Germinal center (tissue), 1 donor: Measurements from ENCODE around the gene CC2D1A.
A peak's percentile ranks its signal among the peaks of the same experiment; 100 is the strongest.
"Not testable (repeated sequence)": the region's sequence is repeated elsewhere in the genome, so short reads cannot be mapped to it uniquely, and the experiment has no call there.

Experiments used
- DNase-seq: peaks from one replicate; pipeline ENCODE4 v3.0.0; 2012; ENCODE audit warnings: mixed read lengths, low spot score

Gene CC2D1A

DNA sequence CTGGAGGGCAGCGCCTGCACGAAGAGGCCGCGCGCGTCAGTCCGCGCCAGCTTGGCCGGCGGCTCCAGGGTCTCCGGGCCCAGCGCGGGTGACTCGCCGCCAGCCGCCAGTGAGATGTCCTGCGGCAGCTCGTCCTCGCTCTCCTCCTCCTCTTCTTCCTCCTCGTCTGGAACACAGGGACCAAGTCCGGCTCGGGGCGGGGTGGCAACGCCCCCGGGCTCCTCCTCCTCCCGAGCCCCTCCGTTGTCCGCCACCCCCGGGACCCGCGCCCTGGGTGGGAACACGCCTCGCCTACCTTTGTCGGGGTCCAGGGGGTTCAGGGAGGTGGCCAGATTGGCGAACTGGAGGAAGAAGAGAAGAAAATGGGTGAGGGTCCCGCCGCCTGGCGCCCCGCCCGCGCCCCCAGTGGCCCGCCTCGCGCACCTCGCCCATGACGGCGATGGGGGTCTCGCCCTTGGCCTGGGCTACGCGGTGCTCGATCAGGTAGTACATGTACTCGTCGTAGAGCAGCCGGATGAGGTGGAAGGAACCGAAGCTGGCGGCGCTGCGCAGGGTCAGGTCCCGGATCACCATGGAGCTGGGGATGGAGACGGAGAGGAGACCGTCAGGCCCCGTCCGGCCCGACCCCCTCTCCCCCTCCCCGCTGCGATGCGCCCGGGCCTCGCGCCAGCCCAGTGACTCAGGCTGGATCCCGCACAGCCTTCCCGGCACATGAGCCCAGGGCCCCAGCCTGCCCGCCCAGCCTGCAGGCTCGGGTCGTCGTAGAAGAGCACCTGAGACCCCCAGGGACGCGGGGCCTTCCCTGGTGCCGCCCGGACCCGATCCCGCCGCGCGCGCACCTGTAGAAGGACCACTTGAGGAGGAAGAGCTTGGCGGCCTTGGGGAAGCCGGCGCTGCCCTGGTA is 57.0 kb downstream of the CC2D1A start:
- no peak for DNase-seq

DNA sequence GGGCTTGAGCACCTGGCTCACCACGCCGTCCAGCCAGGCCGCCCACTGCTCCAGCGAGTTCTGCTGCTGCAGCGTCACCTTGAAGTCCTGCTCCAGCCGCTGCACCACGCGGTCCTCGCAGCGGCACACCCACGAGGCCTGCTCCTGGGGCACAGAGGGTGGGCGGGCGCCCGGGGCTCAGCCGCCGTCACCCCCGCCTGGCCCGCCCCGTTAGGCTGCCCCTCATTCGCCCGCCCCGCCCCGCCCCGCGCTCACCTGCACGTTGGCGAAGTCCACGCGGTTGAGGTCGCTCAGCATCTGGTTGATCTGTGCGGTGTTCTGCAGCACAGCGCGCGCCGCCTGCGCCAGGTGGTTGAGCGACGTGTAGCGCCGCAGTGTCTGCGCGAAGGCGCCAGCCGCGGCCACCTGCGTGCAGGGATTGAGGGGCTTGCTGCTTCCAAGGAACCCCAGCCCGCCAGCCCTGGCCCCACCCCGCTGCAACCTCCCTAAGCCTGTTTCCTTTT is 57.7 kb downstream of the CC2D1A start:
- DNase-seq, result no peak

DNA sequence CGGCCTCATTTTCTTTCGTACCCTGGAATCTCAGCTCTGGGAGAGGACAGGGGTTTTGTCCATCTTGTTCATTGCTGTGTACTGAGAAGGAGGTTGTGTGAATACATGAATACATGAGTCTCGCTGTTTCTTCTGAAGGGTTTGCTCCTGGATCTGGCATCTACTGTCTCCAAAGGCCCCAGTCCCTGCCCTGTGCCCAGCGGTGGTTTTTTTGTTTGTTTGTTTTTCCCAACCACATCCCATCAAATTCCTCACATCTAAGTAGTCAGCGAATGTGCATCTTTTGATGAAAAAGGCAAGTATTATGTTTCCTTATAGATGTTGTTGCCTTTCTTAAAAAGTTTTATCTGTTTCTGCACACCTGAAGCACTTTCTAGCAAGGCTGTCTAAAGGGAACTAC is 58.8 kb downstream of the CC2D1A start:
- no peak for DNase-seq

DNA sequence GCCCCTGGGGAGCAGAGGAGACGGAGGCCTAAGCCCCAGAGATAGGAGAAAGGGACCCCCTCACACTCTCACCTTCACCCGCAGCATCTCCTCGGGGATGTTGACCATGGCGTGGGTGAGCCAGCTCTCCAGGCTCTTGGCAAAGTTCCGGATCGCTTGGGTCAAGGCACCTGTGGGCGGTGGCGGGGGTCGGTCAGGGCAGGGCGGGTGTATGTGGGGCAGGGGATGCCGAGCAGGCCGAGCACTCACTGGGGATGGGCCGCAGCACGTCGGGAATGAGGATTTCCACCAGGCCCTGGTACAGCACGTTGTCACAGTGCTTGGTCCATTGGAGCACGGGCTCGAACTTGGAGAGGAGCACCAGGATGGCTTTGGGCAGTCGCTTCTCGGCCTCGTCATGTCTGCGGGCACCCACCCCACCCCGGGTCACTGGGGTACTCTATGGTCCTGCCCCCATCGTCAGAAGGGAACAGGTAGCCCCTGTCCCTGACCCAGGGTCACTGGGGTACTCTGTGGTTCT is 59.4 kb downstream of the CC2D1A start:
- no peak for DNase-seq

- no peak for DNase-seq
Measured at GRCh38 chr19:13965926-13966683, 60.1 kb downstream of the CC2D1A start.

DNA sequence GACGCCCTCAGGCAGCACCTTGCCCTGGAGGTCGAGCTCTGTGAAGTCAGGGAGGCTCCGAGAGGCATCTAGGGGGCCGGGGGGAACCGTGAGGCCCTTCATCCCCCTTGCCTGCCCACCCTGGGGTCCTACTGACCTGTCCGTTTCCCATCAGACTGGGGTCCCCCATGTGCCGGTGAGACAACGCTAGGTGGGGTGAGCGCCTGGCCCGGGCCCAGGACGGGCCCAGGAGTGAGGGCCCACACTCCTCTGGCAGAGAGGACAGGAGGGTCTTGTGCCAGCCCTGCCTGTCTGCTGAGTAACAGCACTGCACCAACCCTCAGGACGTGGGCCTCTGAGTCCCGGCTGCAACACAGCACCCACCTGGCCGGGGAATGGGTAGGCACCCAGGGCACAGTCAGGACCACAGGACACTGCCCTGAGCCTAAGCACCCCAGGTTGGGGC is 60.7 kb downstream of the CC2D1A start:
- no peak for DNase-seq

GRCh38 chr19:13967206-13967605 is 61.2 kb downstream of the CC2D1A start:
- DNase-seq, result not testable (repeated sequence)

GRCh38 chr19:13968383-13968935 is 62.5 kb downstream of the CC2D1A start:
- no peak for DNase-seq

GRCh38 chr19:13968999-13969398 is 63.0 kb downstream of the CC2D1A start:
- DNase-seq, result no peak

GRCh38 chr19:13969897-13970296 is 63.9 kb downstream of the CC2D1A start:
- DNase-seq, result no peak

DNA sequence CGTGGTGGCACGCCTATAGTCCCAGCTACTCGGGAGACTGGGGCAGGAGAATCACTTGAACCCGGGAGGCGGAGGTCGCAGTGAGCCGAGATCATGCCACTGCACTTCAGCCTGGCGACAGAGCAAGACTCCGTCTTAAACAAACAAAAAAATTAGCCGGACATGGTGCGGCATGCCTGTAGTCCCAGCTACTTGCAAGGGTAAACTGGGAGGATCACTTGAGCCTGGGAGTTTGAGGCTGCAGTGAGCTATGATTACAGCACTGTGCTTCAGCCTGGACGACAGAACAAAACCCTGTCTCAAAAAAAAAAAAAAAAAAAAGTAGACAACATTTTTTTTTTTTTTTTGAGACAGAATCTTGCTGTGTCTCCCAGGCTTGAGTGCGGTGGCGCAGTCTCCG is 65.9 kb downstream of the CC2D1A start:
- DNase-seq, result not testable (repeated sequence)

- no peak for DNase-seq
Measured at GRCh38 chr19:13972368-13973155, 66.6 kb downstream of the CC2D1A start.

DNA sequence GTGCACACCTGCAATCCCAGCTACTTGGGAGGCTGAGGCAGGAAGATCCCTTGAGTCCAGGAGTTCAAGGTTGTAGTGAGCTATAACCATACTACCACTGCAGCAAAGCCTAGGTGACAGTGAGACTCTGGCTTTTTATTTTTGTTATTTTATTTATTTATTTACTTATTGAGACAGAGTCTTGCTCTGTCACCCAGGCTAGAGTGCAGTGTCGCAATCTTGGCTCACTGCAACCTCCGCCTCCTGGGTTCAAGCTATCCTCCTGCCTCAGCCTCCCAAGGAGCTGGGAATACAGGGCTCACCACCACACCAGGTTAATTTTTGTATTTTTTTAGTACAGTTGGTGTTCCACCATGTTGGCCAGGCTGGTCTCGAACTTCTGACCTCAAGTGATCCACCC is 67.5 kb downstream of the CC2D1A start:
- DNase-seq, result not testable (repeated sequence)

- peak; percentile 58 for DNase-seq
Measured at GRCh38 chr19:13974073-13974472, 68.1 kb downstream of the CC2D1A start.

- DNase-seq, result no peak
Measured at GRCh38 chr19:13975870-13976269, 69.9 kb downstream of the CC2D1A start.

GRCh38 chr19:13976446-13976845 is 70.4 kb downstream of the CC2D1A start:
- DNase-seq, result no peak

DNA sequence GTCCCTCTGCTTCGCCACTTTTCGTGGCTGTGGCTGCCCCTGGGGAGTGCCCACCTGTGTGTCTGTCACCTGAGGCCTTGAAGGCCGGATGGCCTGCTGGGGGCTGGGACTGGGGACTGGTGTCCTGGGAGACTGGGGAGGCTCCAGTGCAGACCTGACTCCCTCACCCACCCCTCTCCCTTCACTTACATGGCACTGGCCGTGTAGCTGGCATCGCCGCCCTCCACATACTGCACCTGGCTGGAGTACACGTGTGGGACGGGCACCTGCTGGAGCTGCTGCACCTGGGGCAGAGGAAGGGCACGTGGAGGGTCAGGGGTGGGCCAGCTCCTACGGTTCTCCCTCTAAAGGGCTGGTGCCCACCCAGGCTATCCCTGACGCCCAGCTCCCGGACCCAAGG is 71.8 kb downstream of the CC2D1A start:
- no peak for DNase-seq

DNA sequence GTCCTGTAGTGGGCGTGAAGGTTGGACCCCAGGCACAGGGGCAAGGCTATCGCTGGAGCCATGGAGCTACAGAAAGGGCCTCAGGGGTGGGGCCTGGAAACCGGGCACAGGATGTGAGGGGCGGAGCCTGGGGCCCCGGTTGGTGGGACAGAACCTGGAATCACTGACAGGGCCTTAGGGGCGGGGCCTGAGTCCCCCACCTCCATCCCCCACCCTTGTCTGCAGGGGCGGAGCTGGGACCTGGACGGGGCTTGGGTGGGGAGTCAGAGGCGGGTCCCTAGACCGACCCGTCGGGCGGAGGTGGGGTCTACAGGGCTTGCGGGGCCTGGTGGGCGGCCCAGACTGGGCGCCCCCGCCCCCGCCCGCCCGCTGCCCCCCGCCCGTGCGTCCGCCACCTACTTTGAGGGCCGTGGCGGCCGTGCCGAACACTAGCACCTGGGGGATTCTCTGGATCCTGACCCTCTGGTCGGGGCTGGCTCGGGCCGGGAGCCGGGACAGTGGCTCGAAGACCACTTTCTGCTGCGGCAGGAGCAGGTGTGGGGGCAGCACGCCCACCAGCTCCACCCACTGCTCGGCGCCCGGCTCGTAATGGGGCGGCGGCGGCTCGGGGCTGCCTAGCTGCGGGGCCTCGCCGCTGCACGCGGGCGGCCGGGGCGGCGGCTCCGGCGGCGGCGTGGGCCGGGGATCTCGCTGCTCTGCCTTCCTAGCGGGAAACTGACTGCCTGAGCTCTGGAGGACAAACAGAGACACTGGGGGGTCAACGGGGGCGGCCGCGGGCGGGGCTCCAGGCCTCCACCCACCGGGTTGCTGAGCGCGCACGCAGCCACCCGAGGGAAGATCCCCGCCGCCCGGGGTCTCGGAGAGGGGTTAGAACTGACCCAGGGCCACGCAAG is 72.6 kb downstream of the CC2D1A start:
- peak; percentile 20 for DNase-seq

GRCh38 chr19:13979244-13979615 is 73.2 kb downstream of the CC2D1A start:
- DNase-seq, result no peak

DNA sequence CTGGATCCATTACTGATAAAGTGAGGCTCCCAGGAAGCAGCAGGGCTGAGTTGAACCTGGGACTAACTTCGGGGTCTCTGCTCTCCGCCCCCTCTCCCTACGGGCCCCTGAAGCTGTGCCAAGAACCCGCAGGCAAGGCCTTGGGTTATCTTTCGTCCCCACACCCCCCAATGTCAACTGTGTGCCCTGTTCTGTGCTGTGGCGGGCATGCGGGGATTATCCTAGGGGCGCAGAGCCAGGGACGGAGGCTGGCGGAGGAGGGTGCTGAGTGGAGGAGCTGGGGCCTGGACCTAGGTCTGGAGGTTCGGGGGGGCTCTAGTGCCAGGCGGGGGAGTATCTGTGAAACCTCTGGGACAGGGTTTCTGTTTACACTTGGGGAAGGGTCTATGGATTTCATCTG is 73.7 kb downstream of the CC2D1A start:
- DNase-seq, result no peak

DNA sequence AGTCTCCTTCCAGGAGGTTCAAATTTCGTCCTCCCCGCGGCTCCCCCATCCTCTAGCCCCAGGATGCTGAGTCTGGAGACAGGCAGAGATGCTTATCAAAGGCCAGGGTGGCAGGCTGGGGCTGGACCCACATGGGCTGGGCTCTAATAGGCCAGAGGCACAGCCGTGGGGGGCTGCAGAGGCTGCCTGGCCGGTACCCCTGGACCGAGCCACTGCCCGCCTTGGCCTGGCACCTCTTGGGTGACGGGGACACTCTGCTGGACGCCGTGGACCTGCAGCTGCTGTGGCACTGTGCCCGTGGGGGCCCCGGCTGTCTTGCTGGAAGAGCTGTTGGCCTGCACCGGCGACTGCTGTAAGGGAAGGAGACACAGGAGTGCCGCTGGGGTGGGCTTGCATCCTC is 74.3 kb downstream of the CC2D1A start:
- no peak for DNase-seq
